Spleen (tissue), 11 donors: ENCODE results near the gene ZFYVE26. TPM values are rescaled to one million over a fixed set of nuclear protein-coding genes. Genes with fewer than 3 reads are reported as not detected.
"Not testable (repeated sequence)": the region's sequence is repeated elsewhere in the genome, so short reads cannot be mapped to it uniquely, and the experiment has no call there.

ENCODE experiments used
- DNase-seq: peaks from one replicate; pipeline ENCODE4 v3.0.0-alpha.2; 2020
- H3K27ac ChIP-seq, 8 donors: fragments of 200-600 bp; sonication (generic) in 7 of 8; 1 replicate in 4 of 8; 2 replicates in 4 of 8; pipeline versions ENCODE4 v1.5.0 to v1.8.0; 2016 to 2021; ENCODE audit warnings: inconsistent platforms in 4 of 8, mild to moderate bottlenecking in 4 of 8, moderate library complexity in 1 of 8
- H3K27me3 ChIP-seq, 7 donors: fragments of 200-600 bp; sonication (generic) in 6 of 7; replicated peaks in 1 of 7; 1 replicate in 4 of 7; 2 replicates in 3 of 7; pipeline versions ENCODE4 v1.5.0 to v1.8.0; 2016 to 2021; ENCODE audit warnings: inconsistent platforms in 3 of 7, mild to moderate bottlenecking in 1 of 7
- H3K36me3 ChIP-seq, 6 donors: fragments of 200-600 bp; sonication (generic) in 5 of 6; 1 replicate in 4 of 6; 2 replicates in 2 of 6; pipeline versions ENCODE4 v1.5.0 to v1.8.0; 2016 to 2021; ENCODE audit warnings: inconsistent platforms in 2 of 6
- H3K4me1 ChIP-seq, 6 donors: fragments of 200-600 bp; sonication (generic) in 5 of 6; 1 replicate in 3 of 6; 2 replicates in 3 of 6; pipeline versions ENCODE4 v1.5.0 to v1.8.0; 2016 to 2021; ENCODE audit warnings: inconsistent platforms in 3 of 6
- H3K4me3 ChIP-seq, 8 donors: fragments of 200-600 bp; sonication (generic) in 7 of 8; 1 replicate in 4 of 8; 2 replicates in 4 of 8; pipeline versions ENCODE4 v1.5.0 to v1.8.0; 2016 to 2021; ENCODE audit warnings: inconsistent platforms in 4 of 8, mild to moderate bottlenecking in 4 of 8, moderate library complexity in 2 of 8
- H3K9me3 ChIP-seq, 8 donors: fragments of 200-600 bp; sonication (generic) in 7 of 8; 1 replicate in 4 of 8; 2 replicates in 4 of 8; pipeline versions ENCODE4 v1.5.0 to v1.8.0; 2016 to 2021; ENCODE audit warnings: inconsistent platforms in 4 of 8
- POLR2A ChIP-seq, 3 donors: fragments of 450-650 bp; IDR thresholded peaks; one replicate each; pipeline ENCODE4 v1.5.1; 2017; ENCODE audit warnings: antibody characterized with exemption in 3 of 3, mild to moderate bottlenecking in 1 of 3
- POLR2AphosphoS5 ChIP-seq, 3 donors: sonication (generic); formaldehyde crosslinking; IDR thresholded peaks; one replicate each; pipeline ENCODE4 v1.5.1; 2017; ENCODE audit warnings: antibody characterized with exemption in 3 of 3
- WGBS, 5 donors: extraction: QIAGEN DNeasy Blood & Tissue Kit in 3 of 5; methylation state at CpG; one replicate each; pipeline versions ENCODE4 v1.1.5 to v1.1.7; 2013 to 2018; 5-methylcytosine and 5-hydroxymethylcytosine counted together
- intact Hi-C: fragments of 100-400 bp; cut with DNase I; formaldehyde crosslinking; loops from one replicate; pipeline ENCODE4 v1.15.0; 2023; ENCODE audit warnings: low total_unique reads
- polyA plus RNA-seq, 3 donors: library from polyadenylated mRNA; stranded (reverse); fragments of 200-250 nt; gene quantifications; one replicate each; pipeline ENCODE4 v1.2.1, GENCODE V29; 2013
- total RNA-seq, 7 donors: library from RNA; depleted of rRNA in 3 of 7; stranded (reverse); fragments of >200 nt in 3 of 7; fragmentation: NEBNext Ultra II Directional in 4 of 7; extraction: Animal tissue kit (Norgen Biotek cat#: 25700) in 4 of 7; gene quantifications; one replicate each; pipeline versions ENCODE4 v1.1.0 to v1.2.1, GENCODE V29; 2016 to 2021
- TF ChIP-seq, protein P1 (sequence below), 11 experiments: fragments of 200-600 bp in 7 of 11; fragments of 450-650 bp in 4 of 11; sonication (generic) in 4 of 11; IDR thresholded peaks in 8 of 11; conservative IDR thresholded peaks in 3 of 11; 1 replicate in 7 of 11; 2 replicates in 4 of 11; pipeline versions ENCODE4 v1.4.0 to v1.8.0; 2016 to 2021; ENCODE audit warnings: antibody characterized with exemption in 11 of 11, inconsistent platforms in 4 of 11, mild to moderate bottlenecking in 1 of 11
- donor health status: healthy with polysubstance abuse.
- donor health status: DM: no; HTN: no; CAD: no; lungs with moderate emphysema.
- donor health status: DM: no; HTN: no; CAD: no.
- donor health status: Bipolar disorder and iron deficiency.
- donor health status: healthy.
- donor health status: DM: no; HTN: no; CAD: no.
- donor health status: DM: yes; HTN: yes; CAD: no.

Gene ZFYVE26
- total and polyA plus RNA-seq, 10 donors: 3.6 to 43.5 (median 35.5) TPM

GRCh38 chr14:67722293-67722692, 94.1 kb downstream of the ZFYVE26 start:
- H3K27me3 ChIP-seq: peaks cover 0 to 51% (median 0%) of the 10 kb centered on the region in 7 donors
- no peaks in the 10 kb centered on the region for H3K36me3 ChIP-seq
- H3K4me3 ChIP-seq: no peak overlapping the region
- intact Hi-C loops: no loop called here
- no peak overlapping the region for H3K27ac ChIP-seq
- 10 to 29% (median 19%) methylated on average over 3 of the region's 3 CpGs for WGBS, 5 donors
- H3K4me1 ChIP-seq: peaks cover 0 to 11% (median 2%) of the 10 kb centered on the region in 6 donors
- no peaks in the 10 kb centered on the region for H3K9me3 ChIP-seq
- TF ChIP-seq POLR2A (IDR thresholded peaks at IDR 0.05) (no peak), POLR2AphosphoS5 (IDR thresholded peaks at IDR 0.05) (no peak)
- TF ChIP-seq, protein P1, sequence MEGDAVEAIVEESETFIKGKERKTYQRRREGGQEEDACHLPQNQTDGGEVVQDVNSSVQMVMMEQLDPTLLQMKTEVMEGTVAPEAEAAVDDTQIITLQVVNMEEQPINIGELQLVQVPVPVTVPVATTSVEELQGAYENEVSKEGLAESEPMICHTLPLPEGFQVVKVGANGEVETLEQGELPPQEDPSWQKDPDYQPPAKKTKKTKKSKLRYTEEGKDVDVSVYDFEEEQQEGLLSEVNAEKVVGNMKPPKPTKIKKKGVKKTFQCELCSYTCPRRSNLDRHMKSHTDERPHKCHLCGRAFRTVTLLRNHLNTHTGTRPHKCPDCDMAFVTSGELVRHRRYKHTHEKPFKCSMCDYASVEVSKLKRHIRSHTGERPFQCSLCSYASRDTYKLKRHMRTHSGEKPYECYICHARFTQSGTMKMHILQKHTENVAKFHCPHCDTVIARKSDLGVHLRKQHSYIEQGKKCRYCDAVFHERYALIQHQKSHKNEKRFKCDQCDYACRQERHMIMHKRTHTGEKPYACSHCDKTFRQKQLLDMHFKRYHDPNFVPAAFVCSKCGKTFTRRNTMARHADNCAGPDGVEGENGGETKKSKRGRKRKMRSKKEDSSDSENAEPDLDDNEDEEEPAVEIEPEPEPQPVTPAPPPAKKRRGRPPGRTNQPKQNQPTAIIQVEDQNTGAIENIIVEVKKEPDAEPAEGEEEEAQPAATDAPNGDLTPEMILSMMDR (IDR thresholded peaks at IDR 0.05 in 8 of 11, conservative IDR thresholded peaks at IDR 0.05 in 3 of 11): no peak
- no peak for DNase-seq

GRCh38 chr14:67721875-67722274, 94.5 kb downstream of the ZFYVE26 start:
- intact Hi-C loops: no loop called here
- Histone ChIP-seq H3K9me3 (no peaks in the 10 kb centered on the region), H3K4me3 (no peak overlapping the region), H3K27me3 (peaks cover 0 to 51% (median 0%) of the 10 kb centered on the region in 7 donors), H3K27ac (no peak overlapping the region), H3K36me3 (no peaks in the 10 kb centered on the region), H3K4me1 (peaks cover 0 to 11% (median 2%) of the 10 kb centered on the region in 6 donors)
- WGBS, 5 donors: 64 to 74% (median 68%) methylated on average over 5 of the region's 5 CpGs
- DNase-seq: no peak
- TF ChIP-seq, protein P1 (IDR thresholded peaks at IDR 0.05 in 8 of 11, conservative IDR thresholded peaks at IDR 0.05 in 3 of 11): no peak
- TF ChIP-seq POLR2AphosphoS5 (IDR thresholded peaks at IDR 0.05) (no peak), POLR2A (IDR thresholded peaks at IDR 0.05) (no peak)

DNA sequence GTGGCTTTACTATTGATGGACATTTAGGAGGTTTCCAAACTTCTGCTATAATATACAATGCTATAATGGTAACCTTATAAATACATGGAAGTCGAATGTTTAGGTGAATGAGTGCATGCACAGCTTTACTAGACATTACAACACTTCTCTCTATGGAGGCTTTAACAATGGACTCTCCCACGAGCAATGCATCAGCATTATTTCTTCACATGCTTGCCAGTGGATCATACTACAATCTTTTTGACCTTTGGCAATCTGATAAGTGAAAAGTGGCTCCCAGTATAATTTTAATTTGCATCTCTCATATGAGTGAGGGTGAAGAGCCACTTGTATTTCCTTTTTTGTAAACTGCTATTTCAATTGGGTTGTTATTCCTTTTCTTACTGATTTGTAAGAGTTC, 96.5 kb downstream of the ZFYVE26 start:
- H3K36me3 ChIP-seq: no peaks in the 10 kb centered on the region
- H3K27ac ChIP-seq: no peak overlapping the region
- intact Hi-C loops: no loop called here
- 33 to 72% (median 43%) methylated on average over 2 of the region's 2 CpGs for WGBS, 5 donors
- H3K9me3 ChIP-seq: no peaks in the 10 kb centered on the region
- no peak overlapping the region for H3K4me3 ChIP-seq
- H3K4me1 ChIP-seq: peaks cover 0 to 11% (median 2%) of the 10 kb centered on the region in 6 donors
- DNase-seq: no peak
- peaks cover 0 to 37% (median 0%) of the 10 kb centered on the region in 7 donors for H3K27me3 ChIP-seq
- no peak for TF ChIP-seq POLR2AphosphoS5 (IDR thresholded peaks at IDR 0.05)
- TF ChIP-seq POLR2A (IDR thresholded peaks at IDR 0.05): no peak
- TF ChIP-seq, protein P1 (IDR thresholded peaks at IDR 0.05 in 8 of 11, conservative IDR thresholded peaks at IDR 0.05 in 3 of 11): no peak

DNA sequence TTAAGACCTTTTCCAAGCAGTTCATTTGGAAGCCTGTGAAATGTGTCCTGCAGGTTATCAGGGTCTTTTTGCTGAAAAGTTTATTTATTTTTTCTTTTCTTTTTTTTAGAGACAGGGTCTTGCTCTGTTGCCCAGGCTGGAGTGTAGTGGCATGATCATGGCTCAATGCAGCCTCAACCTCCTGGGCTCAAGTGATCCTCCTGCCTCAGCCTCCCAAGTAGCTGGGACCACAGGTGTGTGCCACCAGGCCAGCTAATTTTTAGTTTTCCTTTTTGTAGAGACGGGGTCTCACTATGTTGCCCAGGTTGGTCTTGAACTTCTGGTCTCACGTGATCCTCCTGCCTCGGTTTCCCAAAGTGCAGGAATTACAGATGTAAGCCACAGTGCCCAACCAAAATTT, 97.0 kb downstream of the ZFYVE26 start:
- intact Hi-C loops, DNase-seq, H3K9me3 ChIP-seq, H3K36me3 ChIP-seq, H3K27ac ChIP-seq, H3K4me3 ChIP-seq: not testable (repeated sequence)
- H3K4me1 ChIP-seq: peaks cover 0 to 11% (median 2%) of the 10 kb centered on the region in 6 donors
- H3K27me3 ChIP-seq: peaks cover 0 to 33% (median 0%) of the 10 kb centered on the region in 7 donors
- 86 to 94% (median 90%) methylated on average over 3 of the region's 3 CpGs for WGBS, 5 donors

DNA sequence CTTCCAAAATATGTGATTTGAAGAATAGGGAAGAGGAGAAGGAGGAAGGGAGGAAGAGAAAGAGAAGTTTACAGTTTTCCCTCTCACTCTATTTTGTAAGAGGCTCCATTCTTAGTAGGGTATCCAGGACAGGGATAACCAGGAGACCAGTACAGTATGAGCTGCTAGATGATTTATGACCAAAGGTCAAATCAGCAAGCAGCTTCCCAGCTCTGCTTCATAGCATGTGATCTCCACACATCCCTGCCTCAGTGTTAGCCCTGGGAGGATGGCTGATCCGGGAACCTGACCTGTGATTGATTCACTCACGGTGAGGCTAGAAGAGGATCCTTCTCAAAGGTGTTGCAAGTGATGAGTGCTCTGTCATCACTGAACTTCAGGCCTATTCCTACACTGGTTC, 98.1 kb downstream of the ZFYVE26 start:
- Histone ChIP-seq H3K4me1 (peaks cover 0 to 11% (median 2%) of the 10 kb centered on the region in 6 donors), H3K36me3 (no peaks in the 10 kb centered on the region), H3K27me3 (peaks cover 0 to 21% (median 0%) of the 10 kb centered on the region in 7 donors), H3K9me3 (no peaks in the 10 kb centered on the region), H3K27ac (no peak overlapping the region), H3K4me3 (no peak overlapping the region)
- DNase-seq: no peak
- 67 to 89% (median 82%) methylated on average over 2 of the region's 2 CpGs for WGBS, 5 donors
- intact Hi-C loops: no loop called here
- TF ChIP-seq POLR2AphosphoS5 (IDR thresholded peaks at IDR 0.05) (no peak), POLR2A (IDR thresholded peaks at IDR 0.05) (no peak)
- TF ChIP-seq, protein P1 (IDR thresholded peaks at IDR 0.05 in 8 of 11, conservative IDR thresholded peaks at IDR 0.05 in 3 of 11): no peak
